HG02678 (cell line): ENCODE results near the gene IRX4.

Experiments used
- ATAC-seq: cut with Tn5 transposase; IDR thresholded peaks from one replicate; pipeline ENCODE4 v1.9.1; 2021; ENCODE audit warnings: mild to moderate bottlenecking, moderate library complexity; ENCODE audit not compliant: unreplicated experiment

Gene IRX4

DNA sequence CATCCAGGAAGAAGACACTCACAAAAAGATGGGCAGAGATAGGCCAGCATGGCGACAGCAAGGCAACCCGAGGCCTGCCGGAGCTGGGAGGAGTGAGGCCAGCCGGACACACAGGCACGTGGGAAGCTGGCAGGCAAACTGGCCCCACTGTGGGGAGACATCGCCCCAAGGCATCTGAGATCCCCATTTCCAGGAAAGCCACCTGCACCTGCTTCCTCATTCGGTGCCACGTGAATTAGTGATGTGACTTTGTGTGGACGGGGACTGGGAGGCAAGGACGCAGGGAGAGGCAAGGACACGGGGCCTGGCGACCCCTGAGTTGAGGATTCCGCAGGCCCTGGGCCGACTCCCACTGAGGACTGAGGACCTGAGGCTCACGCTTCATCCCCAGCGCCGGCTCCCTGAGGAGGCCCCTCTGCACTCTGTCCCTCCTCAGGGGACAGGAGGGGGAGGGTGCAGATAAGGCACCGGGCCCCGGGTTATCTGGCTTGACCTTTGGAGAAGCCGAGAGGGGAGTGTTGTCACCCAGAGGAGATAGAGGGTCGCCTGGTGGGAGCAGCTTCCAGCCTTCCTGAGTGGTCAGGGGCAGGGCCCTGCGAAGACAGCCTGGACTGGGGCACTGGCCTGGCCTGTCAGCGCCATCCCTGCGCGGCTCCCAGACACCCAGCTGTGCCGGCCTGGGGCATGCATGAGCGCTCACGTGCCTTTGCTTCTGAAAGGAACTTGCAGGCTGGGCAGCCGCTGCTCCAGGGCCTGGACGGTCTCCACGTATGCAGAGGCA is 41.8 kb downstream of the IRX4 start:
- no peak for ATAC-seq

DNA sequence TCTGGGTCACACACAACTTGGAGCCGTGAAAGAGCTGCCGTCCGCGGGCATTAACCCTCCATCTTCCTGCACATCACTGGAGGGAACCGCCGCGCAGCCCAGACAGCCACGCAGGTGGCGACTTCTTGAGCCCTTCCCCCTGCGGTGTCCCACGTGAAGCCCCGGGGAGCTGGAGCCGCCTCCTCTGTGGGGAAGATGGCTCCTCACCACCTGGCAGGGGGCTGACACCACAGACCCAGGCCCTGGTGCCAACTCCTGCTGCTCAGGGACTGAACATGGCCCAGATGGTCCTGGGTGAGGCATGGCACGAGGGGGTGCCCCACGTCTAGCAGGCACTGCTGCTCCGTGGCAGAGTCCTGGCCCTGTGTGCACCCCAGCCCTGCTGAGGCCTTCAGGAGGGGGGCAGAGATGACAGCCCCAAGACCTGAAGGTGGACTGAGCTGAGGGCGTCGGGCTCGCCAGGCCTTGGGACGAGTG is 42.6 kb downstream of the IRX4 start:
- ATAC-seq, result no peak

DNA sequence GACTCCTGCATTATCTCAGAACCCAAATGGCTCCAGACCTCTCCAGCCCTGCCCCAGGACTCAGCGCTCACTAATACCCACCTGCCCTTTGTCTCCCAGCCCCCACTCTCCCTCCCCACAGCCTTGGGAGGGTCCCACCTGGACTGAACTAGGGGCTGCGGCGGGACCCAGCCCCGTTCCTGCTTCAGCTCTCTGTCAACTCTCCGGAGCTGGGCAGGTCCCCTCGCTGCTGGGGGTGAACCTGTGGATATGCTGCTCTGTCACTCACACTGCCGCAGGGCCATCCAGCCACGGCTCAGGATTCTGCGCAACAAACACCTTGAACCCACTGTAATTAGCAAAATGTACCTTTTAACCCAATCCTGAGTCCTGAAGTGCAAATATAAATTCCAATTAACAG is 44.7 kb downstream of the IRX4 start:
- no peak for ATAC-seq

DNA sequence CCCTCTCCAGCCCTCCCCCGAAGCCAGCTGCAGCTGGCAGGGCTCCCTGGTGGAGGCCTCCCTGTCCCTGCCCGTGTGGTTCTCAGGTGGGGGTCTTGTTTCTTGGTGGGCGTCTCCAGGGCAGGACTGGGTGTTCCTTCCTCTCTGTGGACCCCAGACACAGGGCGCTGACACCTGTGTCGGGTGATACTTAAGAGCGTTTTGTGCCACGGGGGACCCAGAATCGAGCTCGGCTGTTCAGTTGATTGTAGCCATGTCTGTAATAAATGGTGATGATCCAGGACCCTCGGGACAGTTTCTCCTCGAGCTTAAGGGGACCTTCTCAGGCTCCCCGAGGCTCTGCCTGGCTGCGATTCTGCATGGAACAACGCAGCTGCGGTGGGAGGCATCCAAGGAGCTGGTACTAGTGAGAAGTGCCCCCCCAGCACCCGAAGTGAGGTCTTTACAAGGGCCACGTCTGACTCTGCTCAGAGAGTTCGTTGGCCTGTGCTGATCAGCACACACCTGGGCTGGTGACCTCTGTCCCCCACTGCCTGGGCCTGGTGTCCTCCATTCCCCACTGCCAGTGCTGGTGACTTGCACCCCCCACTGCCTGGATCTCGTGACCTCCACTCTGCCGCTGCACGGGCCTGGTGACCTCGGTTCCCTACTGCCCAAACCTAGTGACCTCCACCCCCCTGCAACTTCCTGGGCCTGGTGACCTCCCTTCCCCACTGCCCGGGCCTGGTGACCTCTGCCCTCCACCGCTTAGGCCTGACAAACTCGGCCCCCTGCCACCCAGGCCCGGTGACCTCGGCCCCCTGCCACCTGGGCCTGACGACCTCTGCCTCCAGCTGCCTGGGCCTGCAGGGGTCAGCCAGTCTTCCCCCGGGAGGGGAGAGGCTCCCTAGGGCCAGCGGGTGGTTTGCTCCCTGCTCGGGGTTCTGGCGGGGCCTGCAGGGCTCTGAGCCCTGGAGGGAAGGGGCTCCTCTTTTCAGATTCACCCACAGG is 45.5 kb downstream of the IRX4 start:
- no peak for ATAC-seq

DNA sequence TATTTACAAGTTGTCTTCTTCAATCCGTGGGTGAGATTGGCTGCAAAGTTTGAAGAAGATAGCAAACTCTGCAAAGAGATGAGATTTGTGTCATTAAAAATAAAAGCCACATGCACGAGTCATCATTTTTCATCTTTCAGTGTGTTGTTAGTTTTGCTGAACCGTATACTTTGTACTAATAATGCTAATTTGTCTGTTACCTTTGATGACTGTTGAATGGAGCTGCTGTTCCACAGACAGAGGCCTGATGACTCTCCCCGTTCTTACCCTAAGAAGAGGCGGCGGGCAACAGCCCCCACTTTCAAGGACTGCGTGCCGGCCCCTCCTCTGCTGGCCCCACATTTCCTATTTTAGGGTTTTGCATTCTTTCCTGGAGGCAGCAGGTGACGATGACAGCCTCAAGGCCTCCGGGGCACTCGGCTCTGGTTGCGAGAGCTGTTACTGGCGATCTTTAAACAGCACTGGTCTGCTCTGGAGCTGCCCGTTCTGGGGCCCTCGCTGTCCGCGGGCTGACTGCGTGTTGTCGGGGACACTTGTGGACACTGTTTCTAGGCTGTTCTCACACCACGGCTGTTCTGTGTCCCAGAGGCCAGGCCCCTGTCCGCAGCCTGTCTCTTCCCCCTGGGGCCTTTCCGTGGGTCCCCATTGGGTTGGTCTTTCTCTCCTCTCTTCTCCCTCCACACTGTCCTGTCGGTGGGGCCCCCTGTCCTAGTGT is 46.4 kb downstream of the IRX4 start:
- ATAC-seq, result no peak

DNA sequence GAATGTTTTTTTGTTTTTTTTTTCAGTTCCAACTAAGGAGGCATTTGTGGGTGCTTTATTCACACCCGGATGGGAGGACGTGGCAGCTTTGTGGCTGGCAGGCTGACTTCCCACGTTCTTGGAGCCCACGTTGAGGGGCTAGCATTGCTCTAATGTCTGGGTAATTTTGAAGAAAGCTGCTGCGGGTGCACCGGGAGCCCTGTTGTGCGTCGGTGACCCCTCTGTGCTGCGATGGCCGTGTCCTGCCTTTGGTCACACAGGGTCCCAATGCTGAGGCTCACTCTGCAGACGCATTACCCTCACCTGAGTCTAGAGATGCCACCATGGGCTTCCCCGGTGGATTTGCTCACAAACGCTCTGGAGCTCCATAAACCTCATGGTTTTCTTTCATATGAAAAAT is 47.3 kb downstream of the IRX4 start:
- ATAC-seq, result no peak

DNA sequence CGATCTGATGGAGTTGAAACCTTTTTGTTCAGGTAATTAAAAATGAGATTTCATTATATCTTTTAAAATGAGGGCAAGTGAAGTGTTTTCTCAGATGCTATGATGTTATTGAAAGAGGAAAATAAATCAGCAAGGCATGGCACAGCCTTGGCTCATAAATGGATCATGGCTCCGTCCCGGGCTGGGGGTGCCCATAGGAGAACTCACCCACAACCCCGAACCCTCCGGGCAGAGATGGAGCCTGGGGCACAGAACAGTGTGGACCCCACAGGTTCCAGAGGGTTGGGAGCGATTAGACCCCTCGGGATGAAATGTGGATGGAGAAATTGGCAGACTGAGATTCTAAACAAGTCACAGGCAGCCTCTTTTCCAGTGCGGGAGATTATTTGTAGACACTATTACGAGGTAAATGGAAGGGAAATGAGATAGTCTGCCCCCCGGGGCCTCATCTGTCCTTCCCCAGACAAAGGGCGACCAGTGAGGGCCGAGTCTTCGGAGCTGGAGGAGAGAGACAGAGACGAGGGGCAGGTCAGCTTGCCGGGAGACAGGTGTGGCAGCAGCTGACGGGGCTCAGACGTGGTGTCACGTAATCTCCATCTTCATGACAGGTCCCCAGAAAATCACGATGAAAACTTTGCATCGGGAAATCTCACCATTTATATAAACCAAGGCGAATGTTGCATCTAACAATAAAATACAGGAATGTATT is 47.9 kb downstream of the IRX4 start:
- no peak for ATAC-seq

DNA sequence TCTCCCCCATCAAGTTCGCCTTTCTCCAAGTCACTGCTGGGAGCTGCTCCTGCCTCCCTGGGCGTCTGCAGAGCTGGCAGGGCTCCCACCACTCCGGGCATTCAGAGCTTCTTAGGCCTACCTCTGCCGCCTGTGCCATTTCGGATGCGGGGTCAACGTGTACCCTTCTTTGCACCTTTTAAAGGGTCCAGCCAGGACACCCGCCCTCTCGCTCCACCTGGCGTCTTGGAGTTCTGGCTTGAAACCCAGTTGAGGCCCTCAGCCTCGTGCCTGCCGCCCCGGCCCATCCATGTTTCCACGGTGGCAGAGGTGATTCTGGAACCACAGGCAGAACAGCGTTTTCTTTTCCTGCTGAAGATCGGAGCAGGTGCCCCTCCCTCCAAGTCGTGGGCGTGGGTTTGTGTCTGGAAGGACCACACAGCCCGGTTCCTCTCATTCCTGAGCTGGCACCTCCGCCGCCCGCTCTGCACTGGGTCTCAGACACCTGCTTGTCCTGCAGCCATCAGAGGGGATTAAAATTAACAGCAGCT is 48.6 kb downstream of the IRX4 start:
- no peak for ATAC-seq

DNA sequence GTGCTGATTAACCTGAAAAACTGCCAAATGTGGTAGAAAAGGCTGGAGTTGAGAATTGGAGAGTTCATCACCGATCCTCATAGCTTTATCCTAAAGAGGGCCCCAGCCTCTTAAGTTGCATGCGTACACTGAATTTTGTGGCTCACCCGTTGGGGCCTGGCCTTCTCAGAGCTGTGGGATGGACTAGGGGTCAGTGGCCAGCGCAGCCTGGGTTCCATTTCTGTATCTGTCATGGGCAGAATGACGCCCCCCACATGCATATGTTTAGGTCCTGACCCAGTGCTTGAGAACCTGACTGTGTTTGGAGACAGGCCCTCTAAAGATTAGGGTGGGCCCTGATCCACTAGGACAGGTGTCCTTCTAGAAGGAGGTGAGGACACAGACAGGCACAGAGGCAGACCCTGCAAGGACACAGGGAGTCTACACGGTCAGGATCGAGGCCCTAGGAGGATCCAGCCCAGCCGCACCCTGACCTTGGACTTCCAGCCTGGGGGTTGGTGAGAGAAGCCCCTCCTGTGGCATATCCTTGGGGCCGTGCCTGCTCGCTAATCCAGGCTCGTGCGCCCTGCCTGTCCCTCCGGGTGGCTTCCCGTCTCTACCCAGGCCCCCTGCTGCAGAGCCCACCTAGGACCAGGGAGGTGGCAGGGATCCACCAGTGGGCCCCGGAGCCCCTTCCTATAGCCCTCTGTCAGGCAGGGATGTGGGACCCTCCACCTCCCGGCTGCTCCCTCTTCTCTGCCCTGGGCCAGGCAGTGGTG is 49.3 kb downstream of the IRX4 start:
- ATAC-seq, result no peak

DNA sequence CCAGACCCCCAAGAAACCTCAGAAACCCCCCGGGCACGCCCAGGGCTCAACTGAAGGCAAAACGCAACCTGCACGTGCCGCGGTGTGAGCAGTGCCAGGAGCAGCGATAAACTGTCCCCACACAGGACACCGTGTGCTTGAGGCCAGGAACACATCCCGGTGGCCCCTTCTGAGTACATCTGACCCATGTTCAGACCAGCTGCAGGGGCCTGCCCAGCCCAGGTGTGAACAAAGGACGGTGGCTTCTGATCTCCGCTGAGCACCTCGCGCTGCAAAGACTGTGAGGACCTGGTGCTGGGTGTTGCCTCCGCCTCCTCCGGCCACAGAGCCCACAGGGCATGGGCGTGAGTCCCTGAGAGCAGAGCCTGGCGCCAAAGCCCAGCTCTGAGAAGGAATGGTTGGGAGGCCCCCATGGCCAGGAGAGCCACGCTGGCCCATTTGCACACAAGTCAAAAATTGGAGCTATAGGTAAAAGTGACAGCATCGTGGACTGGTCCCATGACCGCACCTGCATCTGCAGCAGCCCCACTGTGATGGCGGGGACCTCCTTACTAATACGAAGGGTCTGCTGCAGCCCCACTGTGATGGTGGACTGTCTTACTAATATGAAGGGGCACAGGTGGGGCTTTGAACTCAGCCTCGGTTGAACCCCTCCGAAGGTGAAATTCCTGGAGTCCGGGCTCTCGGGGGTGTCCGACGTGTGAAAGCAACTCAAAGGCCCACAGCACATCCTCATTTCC is 50.0 kb downstream of the IRX4 start:
- no peak for ATAC-seq

DNA sequence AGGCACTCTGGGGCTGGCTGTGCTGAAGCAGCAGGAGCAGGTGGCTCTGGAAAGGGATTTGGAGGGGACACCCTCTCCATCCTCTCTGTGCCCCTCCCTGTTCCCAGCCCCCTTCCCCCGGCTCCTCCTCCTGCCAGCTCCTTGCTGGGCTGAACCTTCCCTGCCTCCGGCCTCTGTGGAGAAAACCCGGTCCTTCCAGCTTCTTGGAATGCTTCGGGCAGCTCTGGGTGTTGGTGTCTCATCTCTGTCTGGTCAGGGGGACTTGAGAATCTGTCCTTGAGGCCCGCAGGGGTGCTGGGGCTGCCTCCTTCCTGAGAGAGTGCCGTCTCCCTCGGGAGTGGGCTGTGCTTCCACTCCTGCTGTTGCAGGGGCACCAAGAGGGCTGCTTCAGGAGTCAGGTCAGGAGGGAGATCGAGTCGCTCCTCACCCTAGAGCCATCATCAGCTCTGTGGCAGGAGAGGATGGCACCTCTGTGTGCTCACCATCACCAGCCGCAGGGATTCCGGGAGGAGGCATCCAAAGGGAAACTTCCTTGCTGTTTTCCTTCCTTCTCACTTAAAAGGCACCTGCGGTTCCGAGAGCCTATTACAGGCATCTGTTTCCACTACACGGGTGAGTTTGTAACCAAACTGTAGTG is 50.9 kb downstream of the IRX4 start:
- ATAC-seq, result no peak

DNA sequence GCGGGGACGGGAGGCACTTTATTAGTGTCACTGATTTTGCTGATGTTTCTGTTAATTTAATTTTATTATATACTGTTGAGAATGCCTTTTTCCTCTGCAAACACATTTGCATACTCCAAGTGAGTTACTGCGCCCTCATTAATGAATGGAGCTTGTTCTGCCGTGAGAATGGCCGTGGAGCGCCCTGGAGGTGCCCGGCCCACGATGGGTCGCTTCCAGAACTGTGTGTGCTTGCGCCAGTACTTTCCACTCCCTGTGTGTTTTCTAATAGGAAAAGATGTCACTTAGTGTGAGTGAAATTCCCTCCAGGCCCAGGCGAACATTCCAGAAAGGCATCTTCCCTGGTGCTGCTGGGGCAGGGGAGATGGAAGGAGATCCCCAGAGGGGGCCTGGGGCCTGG is 51.5 kb downstream of the IRX4 start:
- no peak for ATAC-seq

DNA sequence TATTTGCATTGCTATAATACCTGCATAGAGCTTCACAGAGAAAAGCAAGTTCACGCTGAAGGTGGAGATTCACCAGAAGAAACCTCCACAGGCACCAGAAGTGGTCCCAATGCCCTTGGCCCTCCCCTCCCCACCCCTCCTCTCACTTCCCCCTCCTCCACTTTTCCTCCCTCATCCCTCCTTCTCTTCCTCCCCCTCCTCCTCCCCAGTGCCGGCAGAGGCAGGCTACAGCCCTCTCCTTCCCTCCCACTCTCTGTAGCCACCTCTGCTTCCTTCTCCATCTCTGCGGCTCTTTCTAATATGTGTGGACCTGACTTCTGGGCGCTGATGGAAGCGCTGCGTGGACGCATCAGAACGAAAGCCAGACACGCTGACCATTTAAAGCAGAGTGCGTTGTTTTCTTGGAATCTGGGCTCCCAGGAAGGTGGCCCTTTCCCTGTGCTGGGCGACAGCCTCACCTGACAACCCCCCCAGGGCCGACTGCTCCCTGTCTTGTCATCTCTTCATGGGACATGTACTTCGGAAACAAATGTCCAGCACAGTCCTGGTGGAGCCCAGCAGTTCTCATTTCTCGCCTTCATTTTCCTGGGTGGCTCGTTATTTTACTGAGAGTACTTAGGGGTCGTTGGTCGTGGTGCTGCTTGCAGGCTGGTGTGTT is 52.0 kb downstream of the IRX4 start:
- no peak for ATAC-seq

DNA sequence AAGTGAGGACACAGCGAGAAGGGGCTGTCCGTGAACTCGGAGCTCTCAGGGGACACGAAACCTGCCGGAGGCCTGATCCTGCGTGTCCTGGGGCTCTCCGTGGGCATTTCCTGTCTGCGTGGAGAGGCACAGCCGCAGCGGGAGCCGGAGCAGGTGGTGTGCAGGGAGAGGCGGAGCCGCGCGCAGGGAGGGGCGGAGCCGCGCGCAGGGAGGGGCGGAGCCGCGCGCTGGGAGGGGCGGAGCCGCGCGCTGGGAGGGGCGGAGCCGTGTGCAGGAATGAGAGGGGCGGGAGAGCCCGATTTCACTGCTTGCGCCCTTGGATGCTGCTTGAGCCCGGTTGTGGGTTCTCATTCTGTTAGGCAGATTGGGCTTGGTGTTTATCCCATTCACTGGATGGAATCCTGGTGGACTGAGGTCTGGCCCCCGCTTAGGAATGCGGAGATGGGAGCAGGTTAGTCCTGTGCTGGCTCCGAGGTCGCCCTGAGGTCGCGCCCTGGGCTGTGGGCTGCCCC is 54.8 kb downstream of the IRX4 start:
- no peak for ATAC-seq
